H1 (cell line): ENCODE measurements around the gene MRPS9. TPM values are rescaled to one million over a fixed set of nuclear protein-coding genes. Genes with fewer than 3 reads are reported as not detected.

Experiments used
- SIN3A ChIP-seq, 2 experiments: IDR thresholded peaks in 1 of 2; conservative IDR thresholded peaks in 1 of 2; 2 replicates each; pipeline ENCODE4 v1.6.1; 2011 to 2012; ENCODE audit warnings: low read length in 2 of 2, improper control_type of control experiment in 1 of 2, low read depth in 1 of 2, mild to moderate bottlenecking in 1 of 2
- polyA plus RNA-seq, 7 experiments: library from polyadenylated mRNA; depleted of rRNA in 3 of 7; stranded (reverse) in 5 of 7; unstranded in 2 of 7; fragments of >200 nt in 5 of 7; fragments of 200-250 nt in 2 of 7; gene quantifications; 1 replicate in 5 of 7; 2 replicates in 1 of 7; 4 replicates in 1 of 7; pipeline versions ENCODE4 v1.2.1 to v1.2.3, GENCODE V29; 2011 to 2013; ENCODE audit warnings: missing spikeins in 2 of 7, mixed read lengths in 2 of 7
- total RNA-seq: library from RNA; stranded (reverse); fragmentation: NEBNext Ultra II Directional; extraction: Animal tissue kit (Norgen Biotek cat#: 25700); gene quantifications from 2 replicates; pipeline ENCODE4 v1.2.1, GENCODE V29; 2021

MRPS9 gene
- total and polyA plus RNA-seq, 2 of the 8 experiments (the other 6 are each of a cell fraction or from before 2014, with no cell fraction given): 36.2 to 71.0 TPM

- TF ChIP-seq SIN3A (conservative IDR thresholded peaks at IDR 0.05 in 1 of 2, IDR thresholded peaks at IDR 0.05 in 1 of 2; ENCODE audit: low read depth in 1 of 2, low read length in 2 of 2): 0 out of 4 replicates have a peak, but pooled peaks of 1 of the 2 experiments have one; percentile 19
These were observed 105.7 kb downstream of the MRPS9 start (continued) for GRCh38 chr2:105143467-105144151.
